ENCODE data around the gene DUS4L. TPM values are rescaled to one million over a fixed set of nuclear protein-coding genes. Genes with fewer than 3 reads are reported as not detected.
A peak's percentile ranks its signal among the peaks of the same experiment; 100 is the strongest.

DUS4L gene
- total RNA-seq, 6 experiments from 2014 or later = 4.9 to 8.0 (median 6.3) TPM

GRCh38 chr7:107615910-107616680 lies 52.3 kb downstream of the DUS4L start:
- Mint-ChIP-seq H3K9me3 (no peaks in the 10 kb centered on the region), H3K4me3 (no peak overlapping the region), H3K4me1 (ENCODE audit: low read depth) (peaks cover 36% of the 10 kb centered on the region), H3K27ac (no peak overlapping the region), H3K36me3 (ENCODE audit: low read depth) (peaks cover 28% of the 10 kb centered on the region), H3K27me3 (ENCODE audit: insufficient read depth) (no peaks in the 10 kb centered on the region)
- no peak for DNase-seq
- no peak for TF ChIP-seq CTCF (IDR thresholded peaks at IDR 0.05)

DNA sequence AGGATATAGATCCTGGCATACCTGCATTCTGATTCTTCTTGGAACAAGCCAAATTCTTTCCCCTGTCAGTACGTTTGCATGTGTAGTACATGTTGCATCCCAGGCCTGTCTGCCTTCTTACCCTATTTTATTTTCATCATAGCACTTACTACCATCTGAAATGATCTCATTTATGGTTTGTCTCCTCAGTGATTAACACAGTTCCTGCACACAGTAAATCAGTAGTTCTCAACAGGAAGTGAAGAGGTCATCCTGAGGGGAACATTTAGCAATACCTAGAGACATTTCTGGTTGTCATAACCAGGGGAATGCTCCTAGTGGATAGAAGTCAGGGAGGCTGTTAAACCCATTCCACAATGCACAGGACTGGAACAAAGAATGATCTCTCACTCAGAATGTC lies 58.7 kb downstream of the DUS4L start:
- peaks cover 7% of the 10 kb centered on the region for H3K4me1 Mint-ChIP-seq (ENCODE audit: low read depth)
- peak; percentile 76 for DNase-seq
- H3K9me3 Mint-ChIP-seq = no peaks in the 10 kb centered on the region
- H3K36me3 Mint-ChIP-seq (ENCODE audit: low read depth) = no peaks in the 10 kb centered on the region; the same call in 1 of the 2 replicates
- no peak overlapping the region for H3K27ac Mint-ChIP-seq
- no peaks in the 10 kb centered on the region for H3K27me3 Mint-ChIP-seq (ENCODE audit: insufficient read depth)
- H3K4me3 Mint-ChIP-seq = no peak overlapping the region
- TF ChIP-seq CTCF (IDR thresholded peaks at IDR 0.05) = no peak

DNA sequence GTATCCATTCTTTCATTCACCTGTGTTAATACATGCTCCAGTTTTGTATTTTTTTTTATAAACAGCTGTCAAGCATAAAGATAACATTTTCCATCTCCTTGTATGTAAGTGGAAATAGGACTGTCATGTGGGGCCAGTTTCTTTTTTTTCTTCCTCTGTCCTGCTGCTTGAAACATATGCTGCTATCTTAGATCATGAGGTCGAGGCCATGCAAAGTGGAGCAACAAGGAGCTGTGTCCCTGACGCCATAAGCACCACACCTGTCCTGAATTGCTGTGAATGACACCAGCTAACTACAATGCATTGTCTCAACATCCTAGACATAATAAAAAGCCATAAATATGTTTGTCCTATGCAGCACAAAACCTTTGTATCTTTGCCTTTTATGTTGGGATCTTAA lies 59.1 kb downstream of the DUS4L start:
- H3K27ac Mint-ChIP-seq = no peak overlapping the region
- TF ChIP-seq CTCF (IDR thresholded peaks at IDR 0.05) = no peak
- DNase-seq = no peak
- H3K36me3 Mint-ChIP-seq (ENCODE audit: low read depth) = no peaks in the 10 kb centered on the region; the same call in 1 of the 2 replicates
- no peak overlapping the region for H3K4me3 Mint-ChIP-seq
- peaks cover 7% of the 10 kb centered on the region for H3K4me1 Mint-ChIP-seq (ENCODE audit: low read depth)
- H3K9me3 Mint-ChIP-seq = no peaks in the 10 kb centered on the region
- H3K27me3 Mint-ChIP-seq (ENCODE audit: insufficient read depth) = no peaks in the 10 kb centered on the region

- no peak for DNase-seq
- Mint-ChIP-seq H3K4me3 (no peak overlapping the region), H3K4me1 (ENCODE audit: low read depth) (peaks cover 7% of the 10 kb centered on the region), H3K27me3 (ENCODE audit: insufficient read depth) (peaks cover 2% of the 10 kb centered on the region; the same call in 1 of the 2 replicates), H3K27ac (no peak overlapping the region), H3K36me3 (ENCODE audit: low read depth) (no peaks in the 10 kb centered on the region; the same call in 1 of the 2 replicates), H3K9me3 (no peaks in the 10 kb centered on the region)
- no peak for TF ChIP-seq CTCF (IDR thresholded peaks at IDR 0.05)
Observed at GRCh38 chr7:107627002-107627401, 63.2 kb downstream of the DUS4L start.

Other genes starting within 250 kb of the DUS4L start
- not detected for gene GPR22, start 93.9 kb upstream of the DUS4L start, total RNA-seq (2021; fragmentation: NEBNext Ultra II Directional; extraction: Animal tissue kit (Norgen Biotek cat#: 25700))
- gene COG5, start 51 bp upstream of the DUS4L start, total RNA-seq (2021; fragmentation: NEBNext Ultra II Directional; extraction: Animal tissue kit (Norgen Biotek cat#: 25700)) = 10 to 100 TPM; 25.6 to 34.8 (median 31.6) TPM
- gene BCAP29, start 16.3 kb downstream of the DUS4L start, total RNA-seq (2021; fragmentation: NEBNext Ultra II Directional; extraction: Animal tissue kit (Norgen Biotek cat#: 25700)) = 10 to 100 TPM; 70.7 to 92.2 (median 89.0) TPM
- under 1 TPM in 5 of 6 experiments, not detected in 1; 0.18 to 0.63 (median 0.21) TPM for gene SLC26A4, start 96.9 kb downstream of the DUS4L start, total RNA-seq (2021; fragmentation: NEBNext Ultra II Directional; extraction: Animal tissue kit (Norgen Biotek cat#: 25700))
- 10 to 100 TPM; 20.8 to 25.7 (median 23.5) TPM for gene CBLL1, start 180.2 kb downstream of the DUS4L start, total RNA-seq (2021; fragmentation: NEBNext Ultra II Directional; extraction: Animal tissue kit (Norgen Biotek cat#: 25700))
- not detected for gene SLC26A3, start 239.3 kb downstream of the DUS4L start, total RNA-seq (2021; fragmentation: NEBNext Ultra II Directional; extraction: Animal tissue kit (Norgen Biotek cat#: 25700))

Data from HFFc6 (cell line).